Activated B cell treated with CpG ODN at 0.5 μM for 24 hours (primary cell): ENCODE data around the gene NLRP9. TPM values are rescaled to one million over a fixed set of nuclear protein-coding genes. Genes with fewer than 3 reads are reported as not detected.

ENCODE experiments used
- ATAC-seq: fragments of 200-7000 bp; cut with Tn5 transposase; one replicate; pipeline ENCODE4 v1.10.0; 2021; ENCODE audit warnings: low read depth, mild to moderate bottlenecking, moderate library complexity
- CTCF ChIA-PET: fragments of 350-600 bp; sonication (Branson Sonifier 250); formaldehyde crosslinking; loops from one replicate; lab custom pipeline; 2021; ENCODE audit warnings: antibody characterized with exemption; lab: Charles Lee
- POLR2A ChIA-PET: fragments of 350-600 bp; sonication (Branson Sonifier 250); formaldehyde crosslinking; loops from one replicate; lab custom pipeline; 2021; ENCODE audit warnings: antibody characterized with exemption; lab: Charles Lee
- DNase-seq: peaks from one replicate; pipeline ENCODE4 v3.0.0; 2022
- H3K27ac Mint-ChIP-seq: one replicate; pipeline ENCODE4 v1.8.0; 2020; ENCODE audit warnings: mixed read lengths
- H3K27me3 Mint-ChIP-seq: one replicate; pipeline ENCODE4 v1.8.0; 2021; ENCODE audit warnings: mixed read lengths
- H3K36me3 Mint-ChIP-seq: one replicate; pipeline ENCODE4 v1.8.0; 2021; ENCODE audit warnings: low read depth, mixed read lengths
- H3K4me1 Mint-ChIP-seq: one replicate; pipeline ENCODE4 v1.8.0; 2021; ENCODE audit warnings: mixed read lengths
- H3K4me3 Mint-ChIP-seq: one replicate; pipeline ENCODE4 v1.8.0; 2020; ENCODE audit warnings: mild to moderate bottlenecking, mixed read lengths
- H3K9me3 Mint-ChIP-seq: one replicate; pipeline ENCODE4 v1.8.0; 2020; ENCODE audit warnings: mixed read lengths
- intact Hi-C: fragments of 100-400 bp; cut with micrococcal nuclease; formaldehyde crosslinking; loops from one replicate; pipeline ENCODE4 v1.15.1; 2024
- total RNA-seq: library from RNA; stranded (reverse); gene quantifications from 2 replicates; pipeline ENCODE4 v1.2.3, GENCODE V29; 2022
- TF ChIP-seq, protein P1 (sequence below): fragments of 200-600 bp; IDR thresholded peaks from one replicate; pipeline ENCODE4 v1.8.0; 2022; ENCODE audit warnings: antibody characterized with exemption, mild to moderate bottlenecking

Gene NLRP9
- total RNA-seq, 1 donor from 2014 or later: not detected

DNA sequence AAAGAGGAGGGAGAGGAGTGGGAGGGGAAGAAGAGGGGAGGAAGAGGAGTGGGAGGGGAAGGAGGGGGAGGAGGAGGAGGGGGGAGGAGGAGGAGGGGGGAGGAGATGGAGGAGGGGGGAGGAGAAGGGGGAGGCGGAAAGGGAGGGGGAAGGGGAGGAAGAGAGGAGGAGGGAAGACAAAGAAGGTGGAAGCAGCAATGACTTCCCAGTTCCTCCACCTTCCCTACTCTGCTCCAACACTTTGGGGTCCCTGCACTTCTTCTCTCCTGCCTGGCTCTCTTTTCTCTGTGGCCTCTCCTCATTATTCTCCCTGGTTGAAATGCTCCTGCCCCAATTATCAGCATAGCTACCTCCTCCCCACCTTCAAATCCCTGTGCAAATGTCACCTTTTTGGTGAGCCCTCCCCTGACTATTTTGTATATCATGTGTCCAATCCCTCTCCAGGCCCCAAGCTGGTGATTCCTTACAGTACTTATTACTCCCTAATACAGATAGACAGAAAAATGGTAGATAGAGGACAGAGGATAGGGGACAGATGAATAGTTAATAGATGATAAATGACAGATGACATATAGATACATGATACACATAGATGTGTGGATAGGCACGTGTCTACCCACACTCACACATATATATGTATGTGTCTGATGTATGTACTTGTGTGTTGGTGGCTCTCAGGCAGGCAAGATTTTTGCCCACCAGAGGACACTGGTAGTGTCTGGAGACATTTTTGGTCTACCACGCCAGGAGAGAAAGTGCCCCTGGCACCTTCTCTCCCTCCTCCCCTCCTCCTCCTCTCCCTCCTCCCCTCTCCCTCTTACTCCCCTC is 25.2 kb downstream of the NLRP9 start:
- POLR2A ChIA-PET: no interaction called here
- H3K27ac Mint-ChIP-seq: no peak overlapping the region
- no peak for ATAC-seq
- peaks cover 2% of the 10 kb centered on the region for H3K4me1 Mint-ChIP-seq
- H3K9me3 Mint-ChIP-seq: no peaks in the 10 kb centered on the region
- H3K4me3 Mint-ChIP-seq: no peak overlapping the region
- no peaks in the 10 kb centered on the region for H3K36me3 Mint-ChIP-seq
- CTCF ChIA-PET: no interaction called here
- H3K27me3 Mint-ChIP-seq: peaks cover 11% of the 10 kb centered on the region
- TF ChIP-seq, protein P1, sequence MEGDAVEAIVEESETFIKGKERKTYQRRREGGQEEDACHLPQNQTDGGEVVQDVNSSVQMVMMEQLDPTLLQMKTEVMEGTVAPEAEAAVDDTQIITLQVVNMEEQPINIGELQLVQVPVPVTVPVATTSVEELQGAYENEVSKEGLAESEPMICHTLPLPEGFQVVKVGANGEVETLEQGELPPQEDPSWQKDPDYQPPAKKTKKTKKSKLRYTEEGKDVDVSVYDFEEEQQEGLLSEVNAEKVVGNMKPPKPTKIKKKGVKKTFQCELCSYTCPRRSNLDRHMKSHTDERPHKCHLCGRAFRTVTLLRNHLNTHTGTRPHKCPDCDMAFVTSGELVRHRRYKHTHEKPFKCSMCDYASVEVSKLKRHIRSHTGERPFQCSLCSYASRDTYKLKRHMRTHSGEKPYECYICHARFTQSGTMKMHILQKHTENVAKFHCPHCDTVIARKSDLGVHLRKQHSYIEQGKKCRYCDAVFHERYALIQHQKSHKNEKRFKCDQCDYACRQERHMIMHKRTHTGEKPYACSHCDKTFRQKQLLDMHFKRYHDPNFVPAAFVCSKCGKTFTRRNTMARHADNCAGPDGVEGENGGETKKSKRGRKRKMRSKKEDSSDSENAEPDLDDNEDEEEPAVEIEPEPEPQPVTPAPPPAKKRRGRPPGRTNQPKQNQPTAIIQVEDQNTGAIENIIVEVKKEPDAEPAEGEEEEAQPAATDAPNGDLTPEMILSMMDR: no peak
- DNase-seq: no peak
- intact Hi-C loops: no loop called here

DNA sequence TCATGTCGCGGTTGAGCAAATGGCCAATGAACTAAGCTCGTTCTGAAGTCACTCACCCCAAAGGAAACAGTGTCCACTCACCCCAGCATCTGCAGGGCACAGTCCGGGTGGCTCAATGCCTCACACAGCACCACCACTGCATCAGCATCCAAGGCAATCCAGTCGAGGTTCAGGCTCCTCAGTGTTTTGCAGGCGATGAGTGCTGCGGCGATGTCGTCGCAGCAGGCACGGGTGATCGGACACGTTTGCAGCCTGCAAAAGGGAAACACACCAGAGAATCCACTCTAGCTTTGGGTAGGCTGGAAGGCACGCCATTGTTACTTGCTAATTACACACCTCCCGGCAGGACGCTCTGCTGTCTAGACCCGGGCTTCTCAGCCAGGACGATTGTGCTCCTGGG is 26.5 kb downstream of the NLRP9 start:
- DNase-seq: no peak
- intact Hi-C loops: no loop called here
- ChIA-PET CTCF (no interaction called here), POLR2A (interaction anchor here (0.5 kb wide), 1 partner anchor 57 kb away, joined by 4 read pairs; the partner anchor contains the start of gene U2AF2)
- Mint-ChIP-seq H3K4me3 (no peak overlapping the region), H3K4me1 (peaks cover 2% of the 10 kb centered on the region), H3K27ac (no peak overlapping the region), H3K36me3 (no peaks in the 10 kb centered on the region), H3K9me3 (no peaks in the 10 kb centered on the region), H3K27me3 (peaks cover 5% of the 10 kb centered on the region)
- ATAC-seq: no peak
- TF ChIP-seq, protein P1: no peak

DNA sequence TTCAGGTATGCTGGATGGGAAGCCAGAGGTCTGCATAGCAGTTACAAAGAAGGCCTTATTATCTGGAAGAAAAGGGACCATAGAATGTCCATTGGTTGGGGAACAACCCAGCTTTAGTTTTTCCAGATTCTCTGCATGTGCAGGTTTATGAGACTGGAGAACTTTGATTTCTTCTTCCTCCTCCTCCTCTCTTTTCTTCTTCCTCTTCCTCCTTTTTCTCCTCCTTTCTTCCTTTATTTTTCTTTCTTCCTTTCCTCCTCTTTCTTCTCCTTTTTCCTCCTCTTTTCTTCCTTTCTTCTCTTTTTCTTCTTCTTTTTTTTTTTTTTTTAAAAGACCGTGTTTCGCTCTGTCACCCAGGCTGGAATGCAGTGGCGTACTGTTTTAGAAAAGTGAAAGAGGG is 32.2 kb downstream of the NLRP9 start:
- Mint-ChIP-seq H3K9me3 (no peaks in the 10 kb centered on the region), H3K4me1 (peaks cover 7% of the 10 kb centered on the region), H3K36me3 (peaks cover 10% of the 10 kb centered on the region), H3K27ac (no peak overlapping the region), H3K4me3 (no peak overlapping the region), H3K27me3 (no peaks in the 10 kb centered on the region)
- CTCF ChIA-PET: no interaction called here
- intact Hi-C loops: no loop called here
- ATAC-seq (no peak), DNase-seq (no peak)
- POLR2A ChIA-PET: no interaction called here
- TF ChIP-seq, protein P1: no peak

DNA sequence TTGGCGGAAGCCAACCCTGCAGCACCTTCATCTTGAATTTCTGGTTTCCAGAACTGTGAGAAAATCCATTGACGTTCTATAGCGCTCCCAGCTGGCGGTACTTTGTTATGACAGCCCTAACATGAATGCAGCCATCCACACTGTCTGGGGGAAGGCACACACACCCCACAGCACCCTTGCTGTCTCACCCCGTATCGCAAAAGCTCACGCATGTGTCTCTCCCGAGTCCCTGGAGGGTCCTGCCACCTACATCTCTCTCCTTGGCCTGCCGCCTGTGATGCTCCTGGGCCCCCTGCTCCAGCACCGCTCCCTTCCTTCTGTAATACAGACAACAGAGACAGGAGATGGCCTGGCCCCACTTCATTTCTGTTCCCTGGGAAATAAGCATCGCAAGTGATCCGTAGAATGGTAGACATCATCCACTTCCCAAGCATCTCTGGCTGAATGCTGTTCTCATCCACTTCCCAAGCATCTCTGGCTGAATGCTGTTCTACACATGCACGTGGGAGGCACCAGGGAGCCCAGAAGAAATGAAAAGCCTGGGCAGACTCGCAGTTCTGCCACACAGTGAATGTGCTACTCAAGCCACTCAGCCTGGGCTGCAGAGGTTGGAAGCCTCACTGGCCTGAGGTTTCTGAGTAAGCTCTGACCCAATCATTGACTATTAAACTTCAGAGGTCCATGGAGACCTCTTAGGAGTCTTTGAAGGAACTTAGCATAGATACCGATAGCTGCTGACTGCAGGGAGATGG is 33.5 kb downstream of the NLRP9 start:
- TF ChIP-seq, protein P1: no peak
- H3K27me3 Mint-ChIP-seq: no peaks in the 10 kb centered on the region
- peaks cover 7% of the 10 kb centered on the region for H3K4me1 Mint-ChIP-seq
- peaks cover 18% of the 10 kb centered on the region for H3K36me3 Mint-ChIP-seq
- no peak for ATAC-seq
- H3K4me3 Mint-ChIP-seq: no peak overlapping the region
- ChIA-PET POLR2A (no interaction called here), CTCF (no interaction called here)
- H3K27ac Mint-ChIP-seq: no peak overlapping the region
- intact Hi-C loops: no loop called here
- no peak for DNase-seq
- H3K9me3 Mint-ChIP-seq: no peaks in the 10 kb centered on the region

DNA sequence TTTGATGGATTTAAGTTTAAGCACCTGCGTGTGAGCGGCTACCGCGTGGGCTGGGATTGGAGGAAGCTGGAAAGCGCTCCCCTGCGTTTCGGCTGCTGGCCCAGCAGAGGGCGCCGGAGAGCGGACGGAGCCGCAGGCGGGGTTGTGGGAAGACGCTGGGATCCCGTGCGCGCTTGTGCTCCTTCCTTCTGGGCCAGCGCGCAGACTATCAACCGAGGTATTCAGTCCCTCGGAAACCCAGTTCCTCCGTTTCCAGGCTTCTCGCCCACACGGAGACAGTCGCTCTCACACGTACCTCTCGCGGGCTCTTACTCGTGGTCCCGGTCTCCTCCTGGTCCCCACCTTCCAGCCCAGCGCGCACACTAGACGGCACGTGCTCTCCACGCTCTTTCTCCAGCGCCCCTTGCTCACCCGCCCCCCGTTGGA is 34.4 kb downstream of the NLRP9 start:
- DNase-seq: no peak
- H3K4me1 Mint-ChIP-seq: peaks cover 7% of the 10 kb centered on the region
- ATAC-seq: peak; percentile 57
- no peak overlapping the region for H3K4me3 Mint-ChIP-seq
- TF ChIP-seq, protein P1: peak; percentile 35
- H3K27me3 Mint-ChIP-seq: no peaks in the 10 kb centered on the region
- ChIA-PET CTCF (interaction anchor here (0.8 kb wide), 1 partner anchor 105 kb away, joined by 3 read pairs; no protein-coding TSS in a partner anchor), POLR2A (no interaction called here)
- H3K36me3 Mint-ChIP-seq: peaks cover 25% of the 10 kb centered on the region
- intact Hi-C loops: no loop called here
- no peak overlapping the region for H3K27ac Mint-ChIP-seq
- no peaks in the 10 kb centered on the region for H3K9me3 Mint-ChIP-seq
